ENCODE data around the gene CHAC1.

The CHAC1 gene

GRCh38 chr15:40986820-40987219, 33.5 kb downstream of the CHAC1 start:
- no peak for DNase-seq (ENCODE audit: low spot score)

DNA sequence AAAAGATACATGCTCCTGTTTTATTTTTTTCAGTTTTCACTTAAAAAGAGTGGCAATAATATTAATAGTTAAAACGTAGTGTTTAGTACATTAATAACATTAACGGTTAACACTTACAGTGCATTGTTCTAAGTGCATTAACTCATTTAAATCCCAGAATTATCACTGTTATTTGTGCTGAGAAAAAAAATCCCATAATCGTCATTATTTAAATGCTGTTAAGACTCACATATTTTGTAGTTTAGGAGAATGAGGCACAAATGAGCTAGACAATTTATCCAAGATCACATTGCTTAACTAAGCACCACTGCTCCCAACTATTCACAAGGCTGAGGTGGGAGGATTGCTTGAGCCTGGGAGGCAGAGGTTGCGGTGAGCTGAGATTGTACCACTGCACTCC, 34.9 kb downstream of the CHAC1 start:
- DNase-seq (ENCODE audit: low spot score) = no peak

DNA sequence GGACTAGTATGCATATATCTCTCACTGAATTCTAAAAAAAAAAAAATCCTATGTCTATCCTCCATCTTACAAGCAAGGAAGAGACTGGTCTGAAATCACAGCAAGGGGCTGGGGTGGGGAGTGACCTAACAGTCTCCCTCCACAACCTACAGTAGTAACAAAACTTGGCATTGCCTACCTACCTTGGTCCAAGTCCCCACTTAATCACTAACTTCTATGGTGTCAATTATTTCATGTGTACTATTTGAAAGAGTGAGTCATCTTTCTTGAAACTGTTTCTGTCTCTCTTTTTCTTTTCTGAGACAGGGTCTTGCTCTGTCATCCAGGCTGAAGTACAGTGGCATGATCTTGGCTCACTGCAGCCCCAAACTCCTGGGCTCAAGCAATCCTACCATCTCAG, 36.8 kb downstream of the CHAC1 start:
- DNase-seq (ENCODE audit: low spot score) = no peak

DNA sequence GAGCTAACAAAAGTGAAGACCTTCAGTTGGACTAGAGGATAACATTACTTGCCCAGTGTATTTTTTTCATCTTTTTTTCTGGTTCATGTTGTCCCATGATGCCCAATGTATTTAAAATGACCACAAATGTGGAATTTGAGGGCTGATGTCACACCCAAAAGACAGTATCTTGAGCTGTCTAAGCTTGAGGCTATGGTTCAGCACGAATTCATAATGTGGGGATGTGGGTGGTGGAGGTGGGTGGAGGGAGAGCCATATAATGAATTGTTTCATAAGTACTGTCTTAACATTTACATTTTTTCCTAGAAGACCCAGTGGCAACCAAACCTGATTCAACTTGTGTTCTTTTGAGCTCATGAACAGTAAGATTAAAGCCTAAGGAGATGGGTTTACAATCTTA, 37.5 kb downstream of the CHAC1 start:
- DNase-seq (ENCODE audit: low spot score) = no peak

GRCh38 chr15:40991355-40991754, 38.1 kb downstream of the CHAC1 start:
- no peak for DNase-seq (ENCODE audit: low spot score)

DNA sequence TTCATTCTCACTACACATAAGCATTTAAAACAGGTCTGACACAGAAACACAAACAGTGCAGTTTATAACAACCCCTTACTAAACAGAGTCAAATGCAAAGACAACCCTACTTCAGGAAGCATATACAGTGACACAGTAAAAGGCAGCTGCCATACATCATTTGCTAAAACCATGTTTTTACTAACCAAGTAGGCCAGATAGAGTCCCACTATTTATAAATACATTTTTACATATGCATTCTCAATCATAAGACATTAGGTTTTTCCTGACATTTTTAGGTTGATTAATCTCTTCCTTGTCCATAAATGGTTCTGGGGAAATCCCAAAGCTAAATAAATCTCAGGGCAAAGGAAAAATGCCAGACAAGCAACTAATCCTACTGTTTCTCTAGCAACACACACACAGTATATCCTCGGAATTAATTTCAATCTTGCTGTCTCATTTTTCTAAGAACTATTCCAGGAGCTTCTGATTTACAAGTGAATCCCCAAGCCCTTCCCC, 39.0 kb downstream of the CHAC1 start:
- no peak for DNase-seq (ENCODE audit: low spot score)

- DNase-seq (ENCODE audit: low spot score) = no peak
These were observed 39.6 kb downstream of the CHAC1 start for GRCh38 chr15:40992825-40993224.

GRCh38 chr15:40995656-40996055, 42.4 kb downstream of the CHAC1 start:
- no peak for DNase-seq (ENCODE audit: low spot score)

DNA sequence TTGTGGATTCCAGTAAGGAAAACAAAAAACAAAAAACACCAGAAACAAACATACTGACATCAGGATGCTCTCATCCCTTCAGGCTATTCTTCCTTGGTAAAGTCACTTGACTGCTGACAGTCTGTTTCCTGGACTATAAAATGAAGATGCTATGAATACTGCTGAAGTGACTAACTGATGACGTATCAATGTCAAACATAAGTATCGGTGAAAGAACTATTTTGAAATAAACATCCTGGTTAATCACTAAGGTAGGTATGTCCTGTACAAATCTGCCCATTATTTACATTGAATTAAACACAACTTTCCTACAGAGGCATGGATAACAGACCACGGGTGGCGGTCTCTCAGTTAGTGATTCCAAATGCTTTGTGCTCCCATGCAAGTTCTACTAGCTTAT, 45.9 kb downstream of the CHAC1 start:
- no peak for DNase-seq (ENCODE audit: low spot score)

DNA sequence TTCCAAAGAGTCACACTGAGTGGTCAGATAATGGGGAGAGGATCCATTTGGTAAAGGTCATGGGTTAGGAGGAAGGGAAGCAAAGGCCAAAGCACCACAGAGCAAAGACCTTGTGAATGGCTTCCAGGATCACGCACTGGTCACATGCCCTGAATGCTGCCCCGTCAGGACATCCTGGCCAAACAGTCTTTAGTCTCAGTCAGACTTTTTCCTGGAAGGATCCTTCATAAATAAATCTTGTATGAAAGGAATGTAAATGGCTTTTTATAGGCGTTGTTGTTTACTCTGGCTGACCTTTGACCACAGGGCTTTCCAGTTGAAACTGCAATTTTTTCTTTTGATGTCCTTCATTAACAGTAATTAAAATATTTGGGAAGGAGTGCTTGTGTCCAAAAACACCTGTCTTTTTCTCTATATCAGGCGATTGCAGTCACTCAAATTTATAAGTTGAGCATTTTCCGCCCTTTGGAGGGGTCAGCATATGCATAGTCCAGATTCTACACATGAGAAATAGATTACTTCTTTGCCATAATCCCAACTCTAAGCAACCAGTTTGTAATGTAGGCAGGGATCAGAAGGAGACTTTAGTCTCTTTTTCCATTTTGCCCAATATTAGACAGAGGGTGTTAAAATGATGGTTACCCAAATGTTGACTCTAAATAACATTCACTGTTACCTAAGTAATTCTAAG, 48.4 kb downstream of the CHAC1 start:
- no peak for DNase-seq (ENCODE audit: low spot score)

GRCh38 chr15:41004490-41004889, 51.2 kb downstream of the CHAC1 start:
- DNase-seq (ENCODE audit: low spot score) = no peak
